Measurements from ENCODE around the gene VPS51.
"Not testable (repeated sequence)": the region's sequence is repeated elsewhere in the genome, so short reads cannot be mapped to it uniquely, and the experiment has no call there.

The VPS51 gene

DNA sequence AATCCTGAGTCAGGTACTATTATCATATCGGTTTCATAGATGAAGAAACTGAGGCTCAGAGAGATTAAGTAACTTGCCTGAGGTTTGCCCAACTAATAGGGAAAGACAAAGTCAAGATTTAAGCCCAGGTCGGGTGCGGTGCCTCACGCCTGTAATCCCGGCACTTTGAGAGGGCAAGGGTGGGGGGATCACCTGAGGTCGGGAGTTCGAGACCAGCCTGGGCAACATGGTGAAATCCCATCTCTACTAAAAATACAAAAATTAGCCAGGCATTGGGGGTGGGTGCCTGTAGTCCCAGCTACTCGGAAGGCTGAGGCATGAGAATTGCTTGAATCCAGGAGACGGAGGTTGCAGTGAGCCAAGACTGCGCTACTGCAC, 54.1 kb downstream of the VPS51 start:
- in situ Hi-C loops (cut with HindIII; ENCODE audit: low pct_ligation_motif_present, low pct_unique_long_range_greater_than_20kb, low sequenced_read_pairs); DNase-seq: not testable (repeated sequence)

DNA sequence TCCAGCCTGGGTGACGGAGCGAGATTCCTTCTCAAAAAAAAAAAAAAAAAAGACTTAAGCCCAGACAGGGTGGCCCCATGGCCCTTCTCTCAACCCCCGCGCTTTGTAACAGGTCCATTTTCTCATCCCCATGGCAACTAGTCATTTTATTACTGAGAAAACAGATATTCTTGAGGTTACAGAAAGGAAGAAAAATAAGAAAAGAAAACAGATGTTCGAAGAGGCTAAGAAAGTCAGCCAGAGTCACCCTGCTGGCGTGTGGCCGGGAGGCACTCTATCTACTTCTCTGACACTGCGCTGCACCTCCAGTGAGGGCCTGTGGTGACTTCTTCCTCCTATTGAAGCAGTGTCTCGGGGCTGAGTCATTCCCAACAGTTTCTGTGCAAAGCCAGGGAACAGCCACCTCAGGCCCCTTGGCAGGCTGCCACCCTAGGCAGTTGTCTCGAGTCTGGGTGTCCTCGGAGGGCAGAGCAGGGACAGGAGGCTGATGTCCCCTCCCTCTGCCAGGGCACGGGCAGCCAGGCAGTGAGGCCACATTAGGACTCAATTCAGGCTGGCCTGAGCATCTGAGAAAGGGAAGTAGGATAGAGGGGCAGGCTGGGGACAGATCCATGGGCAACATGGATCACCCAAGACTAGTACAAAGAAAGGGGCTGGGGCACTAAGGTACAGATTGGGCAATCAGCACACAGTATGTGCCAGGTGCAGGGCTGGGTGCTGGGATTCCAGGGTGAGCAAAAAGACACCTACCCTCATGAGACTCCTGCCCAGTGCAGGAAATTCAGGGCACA, 54.7 kb downstream of the VPS51 start:
- in situ Hi-C loops (cut with HindIII; ENCODE audit: low pct_ligation_motif_present, low pct_unique_long_range_greater_than_20kb, low sequenced_read_pairs) = no loop called here
- peak; percentile 78 for DNase-seq

DNA sequence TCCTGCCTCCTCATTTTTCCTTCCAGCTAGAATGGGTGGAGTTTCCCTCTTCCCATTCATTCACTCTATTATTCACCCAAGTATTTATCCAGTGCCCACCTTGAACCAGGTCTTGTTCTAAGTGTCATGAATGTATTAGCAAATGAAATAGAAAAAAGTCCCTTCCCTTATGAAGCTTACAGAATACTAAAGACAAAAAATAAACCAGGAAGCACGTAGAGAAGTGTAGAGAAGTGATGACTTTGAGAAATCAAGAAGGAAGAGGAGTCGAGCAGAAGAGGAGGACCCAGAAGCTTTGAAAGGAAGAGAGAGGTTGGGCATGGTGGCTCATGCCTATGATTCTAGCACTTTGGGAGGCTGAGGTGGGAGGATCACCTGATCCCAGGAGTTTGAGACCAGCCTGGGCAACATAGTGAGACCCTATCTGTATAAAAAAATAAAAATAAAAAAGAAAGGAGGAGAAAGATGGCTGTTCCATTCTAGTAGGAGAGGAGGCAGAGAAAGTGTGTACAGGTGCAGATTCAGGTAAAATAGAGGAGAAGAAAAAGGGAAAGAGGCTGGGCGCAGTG, 55.4 kb downstream of the VPS51 start:
- DNase-seq = no peak
- in situ Hi-C loops (cut with HindIII; ENCODE audit: low pct_ligation_motif_present, low pct_unique_long_range_greater_than_20kb, low sequenced_read_pairs) = no loop called here

DNA sequence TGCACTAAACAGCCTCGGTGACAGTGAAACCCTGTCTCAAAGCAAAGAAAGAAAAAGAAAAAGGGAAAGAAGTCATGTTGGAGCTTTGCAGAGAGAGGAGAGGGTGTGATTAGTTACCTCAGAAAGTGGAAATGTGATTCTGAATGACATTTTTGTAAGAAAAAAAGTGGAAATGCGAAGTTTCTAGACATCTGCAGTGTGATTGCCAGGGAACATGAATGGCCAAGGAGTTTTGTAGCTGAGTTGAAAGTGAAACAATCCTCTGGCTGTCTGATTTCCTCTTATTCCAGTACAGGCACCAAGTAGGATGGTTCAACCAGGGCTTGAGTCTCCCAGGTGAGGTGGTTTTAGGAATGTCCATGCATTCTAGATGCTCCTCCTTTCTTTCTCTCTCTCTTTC, 56.1 kb downstream of the VPS51 start:
- no peak for DNase-seq
- in situ Hi-C loops (cut with HindIII; ENCODE audit: low pct_ligation_motif_present, low pct_unique_long_range_greater_than_20kb, low sequenced_read_pairs) = no loop called here

DNA sequence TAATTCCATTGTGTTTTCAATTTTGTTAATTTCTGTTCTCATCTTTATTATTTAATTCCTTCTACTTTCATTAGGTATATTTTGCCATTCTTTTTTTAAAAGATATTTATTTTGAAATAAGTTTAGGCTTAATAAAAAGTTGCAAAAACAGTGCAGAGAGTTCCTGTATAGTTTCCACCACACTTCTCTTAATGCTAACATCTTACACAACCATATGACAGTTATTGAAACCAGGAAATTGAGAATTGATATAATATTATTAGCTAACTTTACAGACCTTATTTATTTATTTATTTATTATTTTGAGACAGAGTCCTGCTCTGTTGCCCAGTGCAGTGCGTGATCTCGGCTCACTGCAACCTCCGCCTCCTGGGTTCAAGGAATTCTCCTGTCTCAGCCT, 60.2 kb downstream of the VPS51 start:
- DNase-seq = no peak
- in situ Hi-C loops (cut with HindIII; ENCODE audit: low pct_ligation_motif_present, low pct_unique_long_range_greater_than_20kb, low sequenced_read_pairs) = no loop called here

DNA sequence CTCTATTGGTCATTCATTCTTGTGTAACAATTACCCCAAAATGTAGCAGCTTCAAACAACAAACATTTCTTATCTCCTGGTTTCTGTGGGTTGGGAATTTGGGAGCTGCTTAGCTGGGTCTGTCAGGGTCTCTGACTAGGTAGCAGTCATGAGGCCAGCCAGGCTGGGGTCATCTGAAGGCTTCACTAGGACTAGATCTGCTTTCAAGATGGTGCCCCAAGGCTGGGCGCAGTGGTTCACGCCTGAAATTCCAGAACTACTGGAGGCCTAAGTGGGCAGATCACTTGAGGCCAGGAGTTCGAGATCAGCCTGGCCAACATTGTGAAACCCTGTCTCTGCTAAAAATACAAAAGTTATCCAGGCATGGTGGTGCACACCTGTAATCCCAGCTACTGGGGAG, 60.9 kb downstream of the VPS51 start:
- DNase-seq = no peak
- in situ Hi-C loops (cut with HindIII; ENCODE audit: low pct_ligation_motif_present, low pct_unique_long_range_greater_than_20kb, low sequenced_read_pairs) = no loop called here

DNA sequence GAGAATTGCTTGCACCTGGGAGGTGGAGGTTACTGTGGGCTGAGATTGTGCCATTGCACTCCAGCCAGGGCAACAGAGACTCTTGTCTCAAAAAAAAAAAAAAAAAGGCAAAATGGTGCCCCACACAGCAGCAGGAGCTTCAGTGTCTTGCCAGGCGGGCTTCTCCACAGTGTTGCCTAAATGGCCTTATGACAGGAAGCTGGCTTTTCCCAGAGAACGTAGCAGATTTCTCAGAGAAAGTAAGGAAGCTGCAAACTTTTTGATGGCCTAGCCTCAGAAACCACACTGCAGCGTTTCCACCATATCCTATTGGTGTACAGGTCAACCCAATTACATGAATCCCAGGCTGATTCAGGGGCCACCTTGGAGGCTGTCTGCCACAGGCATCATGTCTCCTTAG, 61.3 kb downstream of the VPS51 start:
- DNase-seq = no peak
- in situ Hi-C loops (cut with HindIII; ENCODE audit: low pct_ligation_motif_present, low pct_unique_long_range_greater_than_20kb, low sequenced_read_pairs) = no loop called here

DNA sequence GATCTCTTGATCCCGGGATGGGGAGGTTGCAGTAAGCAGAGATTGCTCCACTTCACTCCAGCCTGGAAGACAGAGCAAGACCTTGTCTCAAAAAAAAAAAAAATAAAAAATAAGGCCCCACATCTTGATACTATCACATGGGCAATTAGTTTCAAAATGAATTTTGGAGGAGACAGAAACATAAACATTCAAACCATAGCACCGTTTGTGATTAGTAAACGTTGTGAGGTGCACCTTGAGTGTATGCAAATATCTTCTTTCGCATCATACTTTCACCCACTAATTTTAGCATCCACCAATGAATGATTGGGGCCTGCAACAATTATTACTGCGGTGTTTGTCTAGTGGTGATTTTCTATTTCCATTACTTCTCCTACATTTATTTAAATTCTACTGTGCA, 63.0 kb downstream of the VPS51 start:
- in situ Hi-C loops (cut with HindIII; ENCODE audit: low pct_ligation_motif_present, low pct_unique_long_range_greater_than_20kb, low sequenced_read_pairs) = no loop called here
- DNase-seq = no peak

DNA sequence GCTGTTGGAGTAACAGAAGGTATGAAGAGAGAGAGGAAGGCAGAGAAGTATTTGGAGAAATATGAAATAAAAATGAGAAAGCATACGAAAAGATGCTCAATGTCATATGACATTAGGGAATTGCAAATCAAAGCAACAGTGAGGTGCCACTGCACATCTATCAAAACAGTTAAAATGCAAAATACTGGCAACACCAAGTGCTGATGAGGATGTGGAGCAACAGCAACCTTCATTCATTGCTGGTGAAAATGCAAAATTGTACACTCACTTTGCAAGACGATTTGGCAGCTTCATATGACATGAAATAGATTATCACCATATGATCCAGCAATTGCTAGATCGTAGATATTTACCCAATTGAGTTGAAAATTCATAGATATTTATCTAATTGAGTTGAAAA, 64.6 kb downstream of the VPS51 start:
- DNase-seq = no peak
- in situ Hi-C loops (cut with HindIII; ENCODE audit: low pct_ligation_motif_present, low pct_unique_long_range_greater_than_20kb, low sequenced_read_pairs) = no loop called here
